Stimulated activated CD8-positive, alpha-beta memory T cell treated with anti-CD3 and anti-CD28 coated beads, Interleukin-4, amount 100 ng/mL, for 48 hours (primary cell): ENCODE results near the gene IKZF3.
"Not testable (repeated sequence)": the region's sequence is repeated elsewhere in the genome, so short reads cannot be mapped to it uniquely, and the experiment has no call there.

Experiments used
- DNase-seq: peaks from one replicate; pipeline ENCODE4 v3.0.0-alpha.2; 2020

IKZF3 gene

DNA sequence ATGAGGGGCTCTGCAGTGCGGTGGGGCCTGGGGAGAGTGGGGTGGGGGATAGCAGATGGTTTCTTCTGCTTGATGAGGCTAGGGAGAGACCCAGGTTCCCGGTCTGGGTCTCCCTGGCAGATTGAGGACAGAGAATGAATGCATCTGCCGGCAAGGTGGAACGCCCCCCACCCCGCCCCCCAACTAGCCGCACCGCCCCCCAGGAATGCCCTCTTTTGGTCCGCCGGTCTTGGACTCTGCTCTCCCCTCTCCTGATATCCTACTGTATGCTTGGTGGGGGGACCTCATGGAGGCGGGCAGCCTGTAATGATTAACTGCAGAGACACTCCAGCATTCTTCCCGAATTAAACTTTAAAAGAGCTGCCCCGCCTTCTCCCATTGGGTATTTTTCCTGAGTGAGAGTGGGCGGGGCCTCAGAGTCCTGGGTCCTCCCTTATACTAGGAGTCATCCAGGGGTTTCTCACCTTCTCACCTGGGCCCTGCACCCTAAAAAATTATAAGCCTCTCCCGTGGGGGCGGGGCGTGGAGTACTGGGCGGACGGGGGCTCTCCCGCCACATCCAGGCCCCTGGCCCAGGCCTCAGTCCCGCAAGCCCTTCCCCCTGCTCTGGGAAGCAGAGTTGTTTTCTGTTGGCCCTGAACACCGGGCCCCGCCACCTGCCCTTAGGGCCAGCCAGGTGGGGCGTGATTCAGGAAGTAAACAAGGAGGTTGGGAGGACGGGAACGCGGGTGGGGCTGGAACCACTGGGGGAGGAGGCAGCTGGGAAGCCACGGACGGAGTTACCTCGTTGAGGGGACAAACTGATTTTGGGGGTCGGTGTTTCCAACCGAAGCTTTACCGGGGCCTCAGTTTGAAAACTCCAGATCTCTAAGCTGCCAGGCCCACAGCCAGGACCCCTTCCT lies 124.9 kb downstream of the IKZF3 start:
- no peak for DNase-seq

DNA sequence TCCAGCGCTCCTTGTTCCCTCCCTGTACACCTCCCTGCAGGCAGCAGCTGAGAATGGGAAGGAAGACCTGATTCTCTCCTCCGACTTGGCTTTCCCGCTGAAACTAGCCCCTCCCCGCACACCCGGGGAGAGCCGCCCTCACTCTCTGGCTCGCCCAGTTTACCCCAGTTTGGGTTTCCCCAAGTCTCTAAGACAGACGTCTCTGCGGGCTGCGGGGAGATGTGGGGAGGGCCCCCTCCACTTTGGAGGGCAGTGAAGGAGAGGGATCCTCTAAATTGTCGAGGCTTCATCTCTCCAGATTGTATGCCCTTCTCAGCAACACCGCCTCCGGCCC lies 125.6 kb downstream of the IKZF3 start:
- peak; percentile 68 for DNase-seq

DNA sequence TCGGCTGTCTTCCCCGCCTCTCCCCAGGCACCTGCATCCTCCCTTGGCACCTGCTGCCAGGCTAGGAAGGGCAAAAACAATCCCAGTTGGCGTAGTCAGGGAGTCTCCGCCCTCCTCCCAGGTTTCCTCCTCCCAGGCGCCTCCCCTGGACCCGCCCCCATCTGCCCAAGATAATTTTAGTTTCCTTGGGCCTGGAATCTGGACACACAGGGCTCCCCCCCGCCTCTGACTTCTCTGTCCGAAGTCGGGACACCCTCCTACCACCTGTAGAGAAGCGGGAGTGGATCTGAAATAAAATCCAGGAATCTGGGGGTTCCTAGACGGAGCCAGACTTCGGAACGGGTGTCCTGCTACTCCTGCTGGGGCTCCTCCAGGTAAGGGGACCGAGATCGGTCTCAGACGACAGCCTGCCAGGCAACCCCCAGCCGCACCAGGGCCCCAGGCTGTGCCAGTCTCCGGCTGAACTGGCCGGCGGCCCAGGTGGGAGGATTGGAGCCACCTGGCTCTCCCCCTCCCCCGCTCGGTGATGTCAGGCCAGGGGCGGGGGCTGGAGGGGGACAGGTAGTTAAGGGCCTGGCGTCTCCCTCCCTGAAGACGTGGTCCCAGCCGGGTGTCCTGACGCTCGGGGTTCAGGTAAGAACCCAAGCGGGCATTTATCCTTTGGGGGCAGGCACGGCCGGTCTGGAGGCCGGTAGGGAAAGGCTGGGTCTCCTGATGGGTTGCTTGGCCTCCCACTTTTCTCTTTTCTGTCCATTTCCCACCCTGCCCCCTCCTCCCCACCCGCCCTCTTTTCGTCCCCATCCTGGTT lies 126.1 kb downstream of the IKZF3 start, which contains the start of gene GRB7:
GRB7 (plus strand) TSS at position 179 of the 808 bp plus-strand sequence. CDS start 4,364 bp downstream, outside the sequence.
- no peak for DNase-seq

DNA sequence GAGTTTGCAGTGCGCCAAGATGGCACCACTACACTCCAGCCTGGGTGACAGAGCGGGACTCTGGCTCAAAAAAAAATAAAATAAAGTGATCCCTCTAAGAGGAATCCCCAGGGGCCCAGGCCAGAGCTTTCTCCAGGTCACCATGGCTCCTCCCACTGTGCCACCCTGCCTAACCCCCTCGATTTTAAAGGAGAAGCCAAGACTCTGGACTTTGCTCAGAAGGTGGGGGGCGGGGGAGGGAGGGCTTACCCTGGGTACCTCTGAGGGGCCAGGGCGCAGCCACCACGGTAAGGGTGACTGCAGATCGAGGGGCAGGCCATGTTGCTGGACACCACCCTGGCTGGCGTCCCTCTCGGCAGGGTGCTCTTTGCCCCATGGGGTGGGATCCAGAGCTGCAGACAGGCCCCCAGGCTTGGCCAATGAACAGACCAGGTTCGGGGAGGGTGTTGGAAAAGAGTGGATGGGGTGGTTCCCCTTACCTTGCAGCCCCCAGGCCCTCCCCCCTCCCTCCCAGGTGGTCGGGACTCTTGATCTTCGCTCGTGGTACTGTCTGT lies 126.8 kb downstream of the IKZF3 start:
- no peak for DNase-seq

DNA sequence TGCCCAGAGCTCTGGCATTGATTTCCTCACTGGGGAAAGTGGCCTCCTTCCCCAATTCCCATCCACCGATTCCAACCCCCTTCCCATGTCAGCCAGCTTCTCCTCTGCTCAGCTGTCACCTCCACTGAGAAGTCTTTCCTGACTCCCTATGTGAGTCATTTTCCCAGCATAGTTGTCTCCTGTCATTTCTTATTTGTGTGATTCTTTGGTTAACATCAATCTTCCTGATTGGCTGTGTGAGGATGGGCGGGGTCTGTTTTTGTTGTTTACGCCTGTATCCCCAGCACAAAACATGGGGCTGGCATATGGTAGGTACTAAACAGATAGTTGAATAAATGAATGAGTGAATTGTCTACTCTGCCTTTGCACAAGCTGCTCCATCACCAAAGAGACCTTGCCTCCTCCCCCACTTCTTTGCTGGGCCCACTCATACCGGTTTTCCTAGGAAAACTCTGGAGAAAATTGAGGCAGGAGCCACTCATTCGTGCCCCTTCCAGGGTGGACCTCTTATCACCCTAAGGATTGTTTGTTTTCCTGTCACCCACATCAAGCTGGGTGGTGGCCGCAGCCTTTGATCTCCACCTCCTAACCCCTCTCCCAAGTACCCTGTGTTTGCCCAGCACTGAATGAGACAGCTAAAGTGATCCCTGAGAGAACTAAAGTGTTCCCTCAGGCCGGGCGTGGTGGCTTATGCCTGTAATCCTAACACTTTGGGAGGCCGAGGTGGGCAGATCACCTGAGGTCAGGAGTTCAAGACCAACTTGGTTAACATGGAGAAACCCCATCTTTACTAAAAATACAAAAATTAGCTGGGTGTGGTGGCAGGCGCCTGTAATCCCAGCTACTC lies 127.6 kb downstream of the IKZF3 start:
- DNase-seq = no peak

DNA sequence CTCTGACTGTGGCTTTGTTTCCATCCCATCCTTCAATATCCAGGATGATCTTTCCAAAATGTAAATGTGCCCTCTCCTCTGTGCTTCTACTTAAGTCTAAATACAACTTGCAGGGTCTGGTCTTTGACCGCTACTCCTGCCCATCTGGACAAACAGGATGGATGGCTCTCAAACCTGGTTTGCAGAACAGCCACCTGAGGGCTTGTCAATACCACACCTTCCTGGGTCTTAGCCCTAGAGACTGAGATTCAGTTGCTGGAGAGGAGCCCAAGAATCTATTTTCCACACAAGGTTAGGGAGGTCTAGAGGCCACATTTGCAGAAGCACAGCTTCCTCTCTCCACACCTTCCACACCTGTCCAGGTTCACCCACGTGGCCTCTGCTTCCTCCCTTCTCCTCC lies 128.2 kb downstream of the IKZF3 start:
- no peak for DNase-seq

DNA sequence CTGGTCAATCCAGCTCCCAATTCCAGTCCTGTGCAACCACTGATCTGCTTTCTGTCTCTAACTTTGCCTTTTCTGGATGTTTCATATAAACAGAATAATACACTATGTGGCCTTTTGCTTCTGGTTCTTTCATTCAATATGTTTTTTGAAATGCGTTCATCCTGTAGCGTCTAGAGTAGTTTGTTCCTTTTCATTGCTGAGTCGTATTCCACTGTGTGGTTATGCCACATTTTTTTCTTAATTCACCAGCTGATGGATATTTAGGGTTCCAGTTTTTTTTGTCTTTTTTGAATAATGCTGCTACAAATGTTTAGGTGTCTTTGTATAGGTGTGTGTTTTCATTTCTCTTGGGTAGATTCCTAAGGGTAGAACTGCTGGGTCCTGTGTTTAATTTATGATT lies 131.5 kb downstream of the IKZF3 start:
- no peak for DNase-seq

DNA sequence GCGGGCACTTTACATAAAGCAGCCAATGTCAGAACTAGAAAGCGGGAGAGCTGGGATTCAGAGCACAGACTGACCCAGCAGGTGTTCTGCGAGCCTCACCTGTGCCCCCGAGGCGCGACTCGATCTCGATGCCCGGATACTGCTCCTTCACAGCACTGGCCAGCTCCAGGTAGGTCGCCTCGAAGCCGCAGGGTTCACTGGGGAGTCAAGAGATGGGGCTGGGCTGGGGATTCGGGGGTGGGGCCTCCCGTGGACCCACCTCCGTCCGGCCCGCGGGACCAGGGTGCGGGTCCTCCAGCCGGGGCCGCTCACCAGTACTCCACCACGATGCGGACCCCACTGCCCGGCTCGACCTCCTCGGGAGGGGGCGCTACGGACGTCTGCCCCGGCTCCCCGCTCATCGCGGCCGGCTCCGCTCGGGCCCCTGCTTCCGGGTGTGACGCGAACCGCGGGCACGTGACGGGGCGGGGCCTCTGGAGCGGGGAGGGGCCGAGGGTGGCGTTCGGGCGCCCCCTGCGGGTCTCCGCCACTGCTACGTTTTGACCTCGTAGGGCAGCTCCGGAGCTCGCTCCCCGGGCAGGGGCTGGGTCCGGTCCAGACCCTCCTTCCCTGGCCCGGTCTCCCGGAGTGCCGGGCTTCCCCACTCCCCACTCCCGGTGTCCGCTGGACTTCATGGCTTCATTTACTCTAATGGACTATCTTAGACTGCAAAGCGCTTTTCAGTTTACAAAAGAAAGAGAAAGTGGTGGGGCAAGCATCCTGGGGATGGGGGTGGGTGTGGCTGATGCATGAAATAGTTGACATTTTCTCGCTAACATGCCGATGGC lies 133.8 kb downstream of the IKZF3 start, which contains the start of gene MIEN1:
MIEN1 (minus strand) TSS at position 438 of the 827 bp plus-strand sequence; CDS start at position 401, 37 bp downstream.
- DNase-seq = peak; percentile 98

DNA sequence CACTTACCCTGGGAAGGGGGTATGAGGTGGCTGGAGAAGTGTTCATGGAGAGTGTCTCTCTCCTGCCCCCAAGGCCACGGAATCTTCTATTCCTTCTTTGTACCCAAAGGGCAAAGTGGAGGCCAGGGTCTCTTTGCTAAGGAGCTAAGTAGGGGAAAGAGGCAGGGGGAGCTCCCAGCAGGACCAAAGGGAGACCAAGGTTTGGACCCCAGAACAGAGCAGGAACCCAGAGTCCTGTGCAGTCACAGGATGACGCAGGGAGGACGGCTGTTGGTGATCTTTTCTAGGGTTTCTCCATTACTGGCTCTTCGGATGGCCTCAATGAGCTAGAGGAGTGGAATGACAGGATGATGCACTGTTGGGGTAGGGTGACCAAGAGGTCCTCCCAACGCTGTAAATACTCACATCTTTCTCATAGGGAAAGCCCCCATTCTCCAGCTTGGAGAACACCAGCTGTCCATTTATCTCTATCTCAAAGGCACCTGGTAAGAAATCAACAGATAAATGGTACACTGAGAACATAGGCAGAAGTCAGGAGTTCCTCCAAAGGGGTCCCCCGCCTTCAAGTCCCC lies 134.7 kb downstream of the IKZF3 start:
- no peak for DNase-seq

DNA sequence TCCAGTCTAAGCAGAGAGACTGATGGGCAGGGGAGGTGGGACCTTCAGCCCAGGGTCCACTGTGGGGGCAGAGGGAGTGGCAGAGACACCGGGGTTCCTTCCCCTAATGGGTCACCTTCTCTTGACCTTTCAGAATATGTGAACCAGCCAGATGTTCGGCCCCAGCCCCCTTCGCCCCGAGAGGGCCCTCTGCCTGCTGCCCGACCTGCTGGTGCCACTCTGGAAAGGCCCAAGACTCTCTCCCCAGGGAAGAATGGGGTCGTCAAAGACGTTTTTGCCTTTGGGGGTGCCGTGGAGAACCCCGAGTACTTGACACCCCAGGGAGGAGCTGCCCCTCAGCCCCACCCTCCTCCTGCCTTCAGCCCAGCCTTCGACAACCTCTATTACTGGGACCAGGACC lies 136.6 kb downstream of the IKZF3 start:
- DNase-seq = no peak

DNA sequence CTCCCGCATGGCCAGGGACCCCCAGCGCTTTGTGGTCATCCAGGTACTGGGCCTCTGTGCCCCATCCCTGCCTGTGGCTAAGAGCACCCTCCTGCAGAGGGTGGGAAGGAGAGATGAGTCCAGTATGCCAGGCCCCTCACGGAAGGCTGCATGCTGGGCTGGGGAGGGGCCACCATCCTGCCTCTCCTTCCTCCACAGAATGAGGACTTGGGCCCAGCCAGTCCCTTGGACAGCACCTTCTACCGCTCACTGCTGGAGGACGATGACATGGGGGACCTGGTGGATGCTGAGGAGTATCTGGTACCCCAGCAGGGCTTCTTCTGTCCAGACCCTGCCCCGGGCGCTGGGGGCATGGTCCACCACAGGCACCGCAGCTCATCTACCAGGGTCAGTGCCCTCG lies 137.5 kb downstream of the IKZF3 start:
- no peak for DNase-seq

DNA sequence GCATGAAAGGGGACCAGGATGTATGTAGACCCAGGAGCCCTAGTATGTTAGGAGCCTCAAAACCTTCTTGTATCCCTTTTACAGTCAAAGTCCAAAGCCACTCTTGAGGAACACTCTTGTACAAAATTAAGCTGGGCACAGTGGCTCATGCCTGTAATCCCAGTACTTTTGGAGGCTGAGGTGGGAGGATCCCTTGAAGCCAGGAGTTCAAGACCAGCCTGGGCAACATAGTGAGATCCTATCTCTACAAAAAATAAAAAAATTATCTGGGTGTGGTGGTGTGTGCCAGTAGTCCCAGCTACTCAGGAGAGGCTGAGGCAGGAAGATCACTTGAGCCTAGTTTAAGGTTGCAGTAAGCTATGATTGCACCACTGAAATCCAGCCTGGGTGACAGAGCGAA lies 138.2 kb downstream of the IKZF3 start:
- DNase-seq = not testable (repeated sequence)

DNA sequence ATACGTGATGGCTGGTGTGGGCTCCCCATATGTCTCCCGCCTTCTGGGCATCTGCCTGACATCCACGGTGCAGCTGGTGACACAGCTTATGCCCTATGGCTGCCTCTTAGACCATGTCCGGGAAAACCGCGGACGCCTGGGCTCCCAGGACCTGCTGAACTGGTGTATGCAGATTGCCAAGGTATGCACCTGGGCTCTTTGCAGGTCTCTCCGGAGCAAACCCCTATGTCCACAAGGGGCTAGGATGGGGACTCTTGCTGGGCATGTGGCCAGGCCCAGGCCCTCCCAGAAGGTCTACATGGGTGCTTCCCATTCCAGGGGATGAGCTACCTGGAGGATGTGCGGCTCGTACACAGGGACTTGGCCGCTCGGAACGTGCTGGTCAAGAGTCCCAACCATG lies 139.4 kb downstream of the IKZF3 start:
- DNase-seq = no peak

DNA sequence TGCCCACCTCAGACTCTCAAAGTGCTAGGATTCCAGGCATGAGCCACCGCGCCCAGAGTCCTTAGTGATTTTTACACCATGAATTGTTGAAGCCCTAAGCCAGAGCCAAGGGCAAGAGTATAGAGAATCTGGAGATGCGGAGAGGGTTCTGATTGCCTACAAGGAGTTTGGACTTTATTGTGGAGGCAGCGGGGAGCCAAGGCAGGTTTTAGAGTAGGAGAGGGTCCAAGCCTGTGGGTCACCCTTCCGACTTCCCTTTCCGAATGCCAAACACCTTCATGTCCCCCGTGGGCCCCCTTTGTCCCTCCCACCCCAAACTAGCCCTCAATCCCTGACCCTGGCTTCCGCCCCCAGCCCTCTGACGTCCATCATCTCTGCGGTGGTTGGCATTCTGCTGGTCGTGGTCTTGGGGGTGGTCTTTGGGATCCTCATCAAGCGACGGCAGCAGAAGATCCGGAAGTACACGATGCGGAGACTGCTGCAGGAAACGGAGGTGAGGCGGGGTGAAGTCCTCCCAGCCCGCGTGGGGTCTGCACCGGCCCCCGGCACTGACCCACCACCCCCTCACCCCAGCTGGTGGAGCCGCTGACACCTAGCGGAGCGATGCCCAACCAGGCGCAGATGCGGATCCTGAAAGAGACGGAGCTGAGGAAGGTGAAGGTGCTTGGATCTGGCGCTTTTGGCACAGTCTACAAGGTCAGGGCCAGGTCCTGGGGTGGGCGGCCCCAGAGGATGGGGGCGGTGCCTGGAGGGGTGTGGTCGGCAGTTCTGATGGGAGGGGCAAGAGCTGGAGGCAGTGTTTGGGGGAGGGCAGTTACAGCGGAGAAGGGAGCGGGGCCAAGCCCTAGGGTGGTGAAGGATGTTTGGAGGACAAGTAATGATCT lies 140.9 kb downstream of the IKZF3 start:
- DNase-seq = peak; percentile 54

DNA sequence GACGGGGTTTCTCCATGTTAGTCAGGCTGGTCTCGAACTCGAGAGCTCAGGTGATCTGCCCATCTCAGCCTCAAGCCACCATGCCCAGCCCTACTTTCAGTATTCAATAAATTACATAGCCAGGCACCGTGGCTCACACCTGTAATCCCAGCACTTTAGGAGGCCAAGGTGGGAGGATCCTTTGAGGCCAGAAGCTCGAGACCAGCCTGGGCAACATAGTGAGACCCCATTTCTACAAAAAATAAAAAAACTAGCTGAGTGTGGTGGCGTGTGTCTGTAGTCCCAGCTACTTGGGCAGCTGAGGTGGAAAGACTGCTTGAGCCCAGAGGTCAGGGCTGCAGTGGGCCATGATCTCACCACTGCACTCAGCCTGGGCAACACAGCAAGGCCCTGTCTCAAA lies 142.0 kb downstream of the IKZF3 start:
- DNase-seq = no peak

DNA sequence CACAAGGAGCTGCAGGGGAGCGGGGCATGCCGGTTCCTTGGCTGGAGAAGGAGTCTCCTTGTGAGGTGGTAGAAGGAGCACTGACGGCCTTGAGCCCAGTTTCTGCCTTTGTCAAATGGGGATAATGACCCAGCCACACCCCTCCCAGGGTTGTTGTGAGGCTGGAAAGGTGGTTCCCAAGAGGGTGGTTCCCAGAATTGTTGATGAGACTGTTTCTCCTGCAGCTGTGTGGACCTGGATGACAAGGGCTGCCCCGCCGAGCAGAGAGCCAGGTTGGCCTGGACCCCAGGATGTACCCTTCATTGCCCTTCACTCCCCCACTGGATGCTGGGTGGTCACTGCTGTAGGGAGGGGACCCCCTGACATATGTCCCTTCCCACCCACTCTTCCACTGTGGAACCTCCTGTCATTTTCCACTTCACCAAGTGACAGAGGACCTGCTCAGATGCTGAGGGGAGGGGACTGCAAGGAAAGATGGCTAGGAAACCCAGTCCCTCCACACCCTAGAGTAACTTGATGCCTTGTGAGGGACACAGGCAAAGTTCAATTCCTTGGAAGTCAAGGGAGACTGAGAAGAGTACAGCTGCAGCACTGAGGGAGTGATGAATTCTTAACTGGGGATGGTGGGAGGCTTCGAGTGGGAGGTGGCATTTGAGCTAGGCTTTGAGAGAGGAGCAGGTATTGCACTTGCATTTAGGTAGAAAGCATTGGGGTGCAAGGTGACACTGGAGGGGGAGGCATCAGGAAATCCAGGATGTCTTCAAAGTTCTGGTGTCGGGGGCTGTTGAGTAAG lies 144.4 kb downstream of the IKZF3 start:
- DNase-seq = no peak

DNA sequence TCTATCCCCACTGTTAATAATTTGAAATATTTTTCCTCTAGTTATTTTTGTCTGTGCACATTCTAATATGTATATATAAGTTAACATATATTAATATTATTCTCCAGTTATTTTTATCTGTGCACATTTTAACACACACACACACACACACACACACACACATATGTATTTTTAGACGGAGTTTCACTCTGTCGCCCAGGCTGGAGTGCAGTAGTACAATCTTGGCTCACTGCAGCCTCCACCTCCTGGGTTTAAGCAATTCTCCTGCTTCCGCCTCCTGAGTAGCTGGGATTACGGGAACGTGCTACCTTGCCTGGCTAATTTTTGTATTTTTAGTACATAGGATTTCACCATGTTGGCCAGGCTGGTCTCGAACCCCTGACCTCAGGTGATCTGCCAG lies 146.5 kb downstream of the IKZF3 start:
- DNase-seq = no peak

DNA sequence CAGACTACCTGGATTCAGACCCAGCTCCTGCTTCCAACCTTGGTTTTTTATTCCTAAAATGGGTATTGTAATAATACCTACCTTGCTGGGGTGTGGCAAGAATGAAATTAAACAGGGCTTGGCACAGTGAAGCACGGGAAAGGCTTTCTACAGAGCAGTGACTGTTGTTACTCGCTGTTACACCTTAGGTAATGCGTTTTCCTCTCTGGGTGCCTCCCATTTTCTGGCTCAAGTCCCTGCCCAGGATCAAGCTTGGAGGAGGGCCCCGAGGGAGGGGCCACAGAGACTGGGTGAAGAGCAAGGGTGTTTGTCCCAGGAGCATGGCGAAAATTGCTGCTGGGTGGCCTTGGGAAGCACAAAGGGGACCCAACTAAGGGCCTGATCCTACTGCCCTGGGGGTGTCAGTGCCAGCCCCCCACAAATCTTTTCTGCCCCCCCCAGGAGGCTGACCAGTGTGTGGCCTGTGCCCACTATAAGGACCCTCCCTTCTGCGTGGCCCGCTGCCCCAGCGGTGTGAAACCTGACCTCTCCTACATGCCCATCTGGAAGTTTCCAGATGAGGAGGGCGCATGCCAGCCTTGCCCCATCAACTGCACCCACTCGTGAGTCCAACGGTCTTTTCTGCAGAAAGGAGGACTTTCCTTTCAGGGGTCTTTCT lies 147.1 kb downstream of the IKZF3 start:
- DNase-seq = no peak
